Middle frontal gyrus (tissue), 1 donor: ENCODE measurements around the gene GET4.

Experiments
- DNase-seq: peaks from one replicate; pipeline ENCODE4 v3.0.0-alpha.2; 2015; ENCODE audit warnings: low spot score; ENCODE audit errors: extremely low spot score

GET4 gene

DNA sequence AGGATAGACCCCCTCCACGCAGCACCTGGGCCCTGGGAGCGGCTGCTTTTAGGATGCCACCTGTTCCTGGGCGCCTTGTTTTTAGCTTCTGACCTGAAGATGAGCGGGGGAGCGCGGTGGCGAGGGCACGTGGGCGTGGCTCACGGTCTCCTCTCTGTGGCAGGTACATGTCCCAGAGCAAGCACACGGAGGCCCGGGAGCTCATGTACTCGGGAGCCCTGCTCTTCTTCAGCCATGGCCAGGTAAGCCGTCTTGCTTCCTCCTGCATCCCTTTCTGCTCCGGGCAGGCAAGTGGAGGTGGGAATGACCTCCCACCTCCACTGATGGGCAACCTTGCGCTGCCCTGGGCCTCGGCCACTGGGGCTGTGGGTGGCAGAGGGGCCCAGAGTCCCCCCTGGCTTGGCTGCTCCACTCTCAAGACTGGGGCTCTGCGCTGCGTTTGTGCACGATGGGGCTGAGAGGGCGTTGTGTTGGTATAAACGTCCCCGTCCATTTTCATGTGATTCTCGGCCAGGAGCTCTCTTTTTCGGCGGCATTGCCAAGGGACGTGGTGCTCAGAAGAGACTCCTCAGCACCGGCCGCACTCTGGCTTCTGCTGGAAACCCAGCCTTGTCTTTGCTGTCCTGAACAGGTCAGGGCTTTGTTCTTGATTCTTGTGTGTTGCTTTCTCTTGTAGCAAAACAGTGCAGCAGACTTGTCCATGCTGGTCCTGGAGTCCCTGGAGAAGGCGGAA, 9.7 kb downstream of the GET4 start:
- DNase-seq = no peak

DNA sequence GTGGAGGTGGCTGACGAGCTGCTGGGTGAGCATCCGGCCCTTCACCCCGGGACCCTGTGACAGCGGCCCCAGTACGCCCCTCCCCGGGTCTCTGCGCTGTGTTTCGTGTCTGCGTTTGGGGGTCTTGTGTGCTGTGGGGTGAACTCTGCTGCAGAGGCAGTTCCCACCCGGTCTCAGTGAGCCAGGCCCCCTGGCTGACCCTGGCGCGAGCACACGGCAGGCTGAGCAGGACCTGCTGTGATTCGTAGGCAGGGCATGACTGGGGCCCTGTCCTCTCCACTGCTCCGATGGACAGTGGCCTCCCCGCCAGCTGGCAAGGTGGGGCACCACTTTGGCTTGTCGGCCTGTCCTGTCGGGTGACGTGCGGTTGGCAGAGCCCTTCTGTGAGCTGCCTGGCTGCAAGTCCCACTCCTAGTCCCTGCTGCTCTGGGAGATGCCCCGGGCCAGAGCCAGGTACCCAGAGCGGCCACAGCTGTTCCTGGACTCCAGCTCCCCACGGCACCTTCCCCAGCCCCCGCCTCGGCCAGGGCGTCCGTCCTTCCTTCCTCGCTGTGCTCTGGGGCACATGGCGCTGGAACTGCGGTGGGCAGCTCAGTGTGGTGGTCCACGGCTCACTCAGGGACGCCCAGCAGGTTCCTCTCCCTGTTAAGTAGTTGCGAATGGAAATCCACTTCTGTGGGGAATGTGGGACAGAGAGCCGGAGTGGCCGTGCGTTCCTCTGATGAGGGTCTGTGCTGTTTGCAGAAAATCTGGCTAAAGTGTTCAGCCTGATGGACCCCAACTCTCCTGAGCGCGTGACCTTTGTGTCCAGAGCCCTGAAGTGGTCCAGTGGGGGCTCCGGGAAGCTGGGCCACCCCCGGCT, 10.5 kb downstream of the GET4 start:
- no peak for DNase-seq

DNA sequence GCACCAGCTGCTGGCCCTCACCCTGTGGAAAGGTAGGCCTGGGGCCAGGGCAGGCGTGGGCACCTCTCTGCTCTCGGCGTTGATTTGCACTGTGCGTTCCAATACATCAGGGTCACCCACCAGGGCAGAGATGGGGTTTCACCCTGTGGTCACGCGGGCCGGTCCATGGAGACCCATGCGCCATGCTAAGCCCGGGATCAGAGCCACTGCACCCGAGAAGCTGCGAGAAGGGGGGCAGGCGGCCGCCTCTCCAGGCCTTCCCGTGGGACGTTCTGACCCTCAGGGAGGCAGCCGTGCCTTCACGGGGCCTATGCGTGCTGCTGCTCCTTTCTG, 11.1 kb downstream of the GET4 start:
- no peak for DNase-seq

DNA sequence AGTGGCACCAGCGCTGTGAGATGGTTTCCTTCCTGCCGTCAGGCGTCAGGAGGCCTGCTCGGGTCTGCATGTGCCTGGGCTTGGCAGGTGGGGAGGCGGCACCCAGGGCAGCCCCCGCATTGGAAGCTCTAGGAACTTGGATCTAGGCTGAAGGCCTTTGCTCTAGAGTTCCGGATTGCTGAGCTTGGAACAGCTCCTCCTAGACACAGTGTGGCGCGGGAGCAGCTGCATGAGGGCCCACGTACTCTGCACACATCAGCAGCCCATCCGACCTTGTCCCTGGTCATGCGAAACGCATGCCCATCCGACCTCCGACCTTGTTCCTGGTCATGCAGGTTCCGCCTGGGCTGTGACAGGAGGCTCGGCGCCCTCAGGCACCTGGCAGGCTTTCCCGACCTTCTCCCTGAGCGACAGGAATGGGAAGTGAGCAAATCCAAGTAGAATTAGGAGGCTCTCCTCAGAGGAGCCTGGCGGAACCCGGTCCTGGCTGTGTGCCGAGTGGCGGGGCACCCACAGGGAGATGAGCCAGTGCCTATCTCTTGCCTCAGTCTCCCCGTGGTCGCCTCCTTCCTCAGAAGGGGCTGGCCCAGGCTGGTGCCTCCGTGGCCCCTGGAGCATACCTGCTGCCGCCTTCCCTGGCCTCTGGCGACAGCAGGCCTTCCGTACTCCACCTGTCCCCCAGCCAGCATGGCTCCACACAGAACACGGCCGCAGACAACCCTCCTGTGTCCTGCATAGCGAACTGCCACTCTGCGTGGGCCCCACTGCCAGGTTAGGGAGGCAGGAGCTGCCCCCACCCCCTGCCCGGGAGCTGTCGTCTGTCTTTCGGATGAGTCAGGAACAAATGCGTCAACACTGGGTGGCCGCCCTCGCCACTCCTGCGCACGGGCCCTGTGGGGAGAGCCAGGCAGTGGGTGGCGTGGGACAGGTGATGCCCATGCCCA, 12.0 kb downstream of the GET4 start:
- no peak for DNase-seq

DNA sequence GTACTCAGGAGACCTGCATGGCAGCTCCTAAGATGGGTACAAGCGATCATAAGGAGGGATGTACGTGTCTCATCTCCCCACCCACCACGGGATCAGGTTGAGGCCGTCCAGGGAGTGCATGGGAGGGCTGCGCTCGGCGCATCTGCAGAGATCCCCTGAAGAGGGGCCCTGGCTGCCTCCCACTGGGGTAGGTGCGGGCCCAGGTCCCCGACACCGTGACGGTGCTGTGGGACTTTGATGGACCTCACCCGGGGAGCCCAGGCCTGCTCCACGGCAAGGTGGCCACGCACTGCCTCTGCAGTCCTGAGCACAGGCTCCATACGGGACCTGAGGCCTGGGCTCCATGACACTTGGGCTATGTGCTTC, 12.7 kb downstream of the GET4 start:
- no peak for DNase-seq

DNA sequence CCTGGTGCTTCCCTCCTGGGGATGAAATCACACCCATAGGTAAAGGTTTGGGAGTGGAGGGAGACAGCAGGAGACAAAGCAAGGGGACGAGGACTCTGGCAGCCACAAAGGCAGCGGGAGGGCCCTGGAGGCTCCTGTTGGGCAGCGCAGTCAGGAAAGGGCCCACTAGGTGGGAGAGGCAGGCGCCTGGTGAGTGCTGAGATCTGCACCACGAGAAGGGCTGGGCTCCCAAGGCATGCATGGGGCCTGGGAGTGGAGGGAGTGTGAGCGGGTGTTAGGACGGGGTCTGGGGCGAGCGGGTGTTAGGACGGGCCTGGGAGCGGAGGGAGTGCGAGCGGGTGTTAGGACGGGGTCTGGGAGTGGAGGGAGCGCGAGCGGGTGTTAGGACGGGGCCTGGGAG, 13.0 kb downstream of the GET4 start:
- DNase-seq = no peak

DNA sequence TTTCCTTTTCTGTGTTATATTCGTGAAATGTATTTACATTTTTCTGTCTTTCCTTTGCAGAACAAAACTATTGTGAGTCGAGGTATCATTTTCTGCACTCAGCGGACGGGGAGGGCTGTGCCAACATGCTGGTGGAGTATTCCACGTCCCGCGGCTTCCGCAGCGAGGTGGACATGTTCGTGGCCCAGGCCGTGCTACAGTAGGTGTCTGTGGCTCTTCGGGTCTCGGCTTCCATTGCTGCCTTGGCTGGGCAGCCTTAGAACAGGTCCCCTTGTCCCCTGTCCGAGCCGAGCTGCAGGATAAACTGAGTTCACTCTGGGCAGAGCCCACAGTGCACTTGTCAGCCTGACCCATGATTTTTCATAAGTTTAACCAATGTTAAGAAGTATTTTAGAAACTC, 14.5 kb downstream of the GET4 start:
- no peak for DNase-seq

DNA sequence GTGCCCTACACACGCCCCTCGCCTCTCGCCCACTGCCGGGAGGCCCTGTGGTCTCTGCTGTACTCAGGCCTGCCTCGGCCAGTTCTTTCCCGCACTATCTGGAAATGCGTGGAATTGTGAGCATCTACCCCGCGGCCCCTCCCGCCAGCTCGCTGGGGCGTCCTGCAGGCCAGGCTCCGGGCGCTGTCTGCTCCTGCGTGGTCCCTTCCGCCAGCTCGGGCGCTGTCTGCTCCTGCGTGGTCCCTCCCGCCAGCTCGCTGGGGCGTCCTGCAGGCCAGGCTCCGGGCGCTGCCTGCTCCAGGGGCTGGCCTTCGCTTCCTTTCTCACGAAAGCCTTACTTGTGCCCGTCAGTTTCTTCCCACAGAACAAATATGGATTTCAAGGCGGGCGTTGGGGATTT, 14.9 kb downstream of the GET4 start:
- no peak for DNase-seq

DNA sequence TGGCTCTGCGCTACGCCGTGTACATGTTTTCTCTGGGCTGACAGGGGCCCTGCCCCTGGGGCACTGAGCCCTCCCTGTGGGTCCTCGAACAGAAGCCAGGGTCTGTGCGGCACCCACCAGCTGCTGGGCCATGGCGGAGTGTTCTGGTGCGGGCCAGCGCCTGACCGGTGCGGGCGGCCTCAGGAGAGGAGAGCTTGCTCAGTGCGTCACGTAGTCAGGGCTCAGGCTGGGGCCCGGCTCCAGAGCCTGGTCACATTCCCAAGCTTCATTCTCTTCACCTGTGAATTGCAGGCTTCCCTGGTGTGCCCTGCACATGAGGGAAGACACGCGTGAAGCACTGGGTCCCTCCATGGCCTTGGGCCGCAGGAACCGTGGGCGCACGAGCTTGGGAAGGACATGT, 15.5 kb downstream of the GET4 start:
- no peak for DNase-seq

DNA sequence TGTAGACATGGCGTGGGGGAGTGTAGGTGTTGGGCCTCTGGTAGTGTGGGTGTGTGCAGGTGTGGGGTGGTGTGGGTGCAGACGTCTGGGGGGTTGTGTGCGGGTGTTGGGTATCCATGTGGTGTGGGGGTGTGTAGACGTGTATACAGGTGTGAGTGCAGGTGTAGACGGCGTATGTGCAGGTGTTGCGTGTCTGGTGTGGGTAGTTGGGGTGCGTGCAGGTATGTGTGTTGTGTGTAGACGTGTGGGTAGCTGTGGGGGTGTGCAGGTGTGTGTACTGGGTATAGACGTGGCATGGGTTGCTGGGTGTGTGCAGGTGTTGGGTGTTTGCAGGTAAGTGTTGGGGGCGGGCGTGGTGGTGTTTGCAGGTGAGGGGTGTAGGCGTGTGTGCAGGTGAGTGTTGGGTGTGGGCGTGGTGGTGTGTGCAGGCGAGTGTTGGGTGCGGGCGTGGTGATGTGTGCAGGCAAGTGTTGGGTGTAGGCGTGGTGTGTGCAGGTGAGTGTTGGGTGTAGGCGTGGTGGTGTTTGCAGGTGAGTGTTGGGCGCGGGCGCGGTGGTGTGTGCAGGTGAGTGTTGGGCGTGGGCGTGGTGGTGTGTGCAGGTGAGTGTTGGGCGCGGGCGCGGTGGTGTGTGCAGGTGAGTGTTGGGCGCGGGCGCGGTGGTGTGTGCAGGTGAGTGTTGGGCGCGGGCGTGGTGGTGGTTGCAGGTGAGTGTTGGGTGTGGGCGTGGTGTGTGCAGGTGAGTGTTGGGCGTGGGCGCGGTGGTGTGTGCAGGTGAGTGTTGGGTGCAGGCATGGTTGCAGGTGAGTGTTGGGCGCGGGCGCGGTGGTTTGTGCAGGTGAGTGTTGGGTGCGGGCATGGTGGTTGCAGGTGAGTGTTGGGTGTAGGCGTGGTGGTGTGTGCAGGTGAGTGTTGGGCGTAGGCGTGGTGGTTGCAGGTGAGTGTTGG, 16.6 kb downstream of the GET4 start:
- no peak for DNase-seq

DNA sequence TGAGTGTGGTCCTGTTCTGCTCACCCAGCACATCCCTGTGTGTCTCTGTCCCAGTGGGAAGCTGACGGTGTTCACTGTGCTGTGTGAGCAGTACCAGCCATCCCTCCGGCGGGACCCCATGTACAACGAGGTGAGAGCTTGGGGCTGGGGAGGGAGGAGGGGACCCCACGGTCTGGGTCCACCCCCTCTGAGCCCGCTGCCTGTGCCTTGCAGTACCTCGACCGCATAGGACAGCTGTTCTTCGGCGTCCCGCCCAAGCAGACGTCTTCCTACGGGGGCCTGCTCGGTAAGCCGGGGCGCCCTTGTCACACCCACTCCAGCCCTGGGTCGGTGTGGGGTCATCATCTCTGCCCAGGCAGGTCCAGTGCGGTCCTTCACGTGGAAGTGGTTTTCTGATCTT, 17.3 kb downstream of the GET4 start:
- no peak for DNase-seq

DNA sequence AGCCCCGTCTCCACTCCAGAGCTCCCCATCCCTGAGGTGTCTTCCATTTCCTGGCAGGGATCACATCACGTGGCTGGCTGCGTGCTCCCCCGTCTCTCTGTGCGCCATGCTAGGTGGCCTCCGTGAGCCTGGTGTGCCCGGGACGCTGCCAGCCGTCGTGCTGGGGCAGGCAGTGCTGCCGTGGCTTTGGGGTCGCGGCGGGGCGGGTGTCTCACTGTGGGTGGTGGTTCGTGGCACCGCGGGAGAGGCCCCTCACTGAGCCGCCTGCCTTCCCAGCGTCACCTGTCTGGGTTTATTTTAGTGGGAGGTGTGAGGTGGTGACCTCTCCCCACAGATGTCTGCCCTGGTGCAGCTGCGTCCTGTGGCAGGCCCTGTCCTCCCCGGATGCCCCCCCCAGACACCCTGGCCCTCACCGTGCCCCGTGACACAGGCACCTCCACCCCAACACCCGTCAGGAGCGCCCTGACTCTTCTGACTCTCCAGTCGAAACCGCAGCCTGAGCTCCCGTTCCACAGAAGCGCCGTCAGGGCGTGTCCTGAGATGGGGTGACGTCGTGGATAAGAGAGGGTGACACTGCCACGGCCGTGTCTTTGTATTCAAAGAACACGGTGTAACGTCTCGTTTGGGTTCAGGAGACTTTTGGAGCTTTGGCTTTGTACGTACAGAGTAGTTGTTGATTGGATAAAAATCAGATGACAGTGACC, 18.0 kb downstream of the GET4 start:
- DNase-seq = no peak

DNA sequence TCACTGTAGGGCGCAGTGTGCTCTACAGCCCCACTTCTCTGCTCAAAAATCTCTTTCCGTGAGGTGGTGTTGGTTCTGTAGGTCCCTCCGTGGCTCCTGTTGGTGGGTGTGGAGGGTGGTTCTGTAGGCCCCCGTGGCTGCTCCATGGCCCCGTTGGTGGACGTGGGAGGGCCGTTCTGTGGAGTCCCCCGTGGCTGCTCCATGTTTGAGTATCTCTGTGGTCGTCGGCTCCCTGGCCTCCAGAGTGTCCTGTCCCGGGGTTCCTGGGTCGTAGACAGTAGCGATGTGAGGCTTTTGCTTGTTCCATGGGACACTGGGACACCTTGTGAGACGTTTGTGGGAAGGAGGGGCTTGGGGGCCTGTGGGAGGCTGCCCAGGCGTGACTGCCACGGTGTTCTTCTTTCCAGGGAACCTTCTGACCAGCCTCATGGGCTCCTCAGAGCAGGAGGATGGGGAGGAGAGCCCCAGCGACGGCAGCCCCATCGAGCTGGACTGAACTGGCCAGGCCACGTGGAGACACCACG, 18.6 kb downstream of the GET4 start:
- DNase-seq = no peak

DNA sequence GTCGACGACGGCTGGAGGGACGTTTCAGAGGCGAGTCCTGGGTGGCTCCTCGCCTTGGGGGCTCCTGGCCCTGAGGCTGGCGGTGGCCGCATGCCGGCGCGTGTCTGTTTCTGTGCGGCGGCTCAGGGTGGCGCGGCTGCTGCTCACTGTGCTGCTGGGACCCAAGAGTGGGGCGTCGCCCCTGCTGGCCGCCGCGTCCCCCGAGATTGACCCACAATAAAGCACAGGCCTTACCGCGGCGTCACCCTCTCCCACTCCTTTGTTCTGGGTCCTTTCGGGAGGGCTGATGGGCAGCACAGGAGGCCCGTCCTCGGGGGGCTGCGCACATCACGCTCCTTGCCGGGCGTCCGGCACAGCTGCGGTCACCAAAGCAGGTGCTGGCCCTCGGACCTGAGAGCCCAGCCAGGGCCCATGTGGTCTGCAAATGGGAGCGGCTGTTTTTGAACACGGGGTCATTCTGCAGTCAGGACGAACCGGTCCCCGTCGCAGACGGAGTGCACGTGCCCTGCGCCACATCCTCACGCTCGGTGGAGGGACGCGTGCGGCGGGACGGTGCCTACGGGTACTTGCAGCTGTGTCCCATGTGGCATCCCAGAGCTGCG, 19.2 kb downstream of the GET4 start:
- no peak for DNase-seq

DNA sequence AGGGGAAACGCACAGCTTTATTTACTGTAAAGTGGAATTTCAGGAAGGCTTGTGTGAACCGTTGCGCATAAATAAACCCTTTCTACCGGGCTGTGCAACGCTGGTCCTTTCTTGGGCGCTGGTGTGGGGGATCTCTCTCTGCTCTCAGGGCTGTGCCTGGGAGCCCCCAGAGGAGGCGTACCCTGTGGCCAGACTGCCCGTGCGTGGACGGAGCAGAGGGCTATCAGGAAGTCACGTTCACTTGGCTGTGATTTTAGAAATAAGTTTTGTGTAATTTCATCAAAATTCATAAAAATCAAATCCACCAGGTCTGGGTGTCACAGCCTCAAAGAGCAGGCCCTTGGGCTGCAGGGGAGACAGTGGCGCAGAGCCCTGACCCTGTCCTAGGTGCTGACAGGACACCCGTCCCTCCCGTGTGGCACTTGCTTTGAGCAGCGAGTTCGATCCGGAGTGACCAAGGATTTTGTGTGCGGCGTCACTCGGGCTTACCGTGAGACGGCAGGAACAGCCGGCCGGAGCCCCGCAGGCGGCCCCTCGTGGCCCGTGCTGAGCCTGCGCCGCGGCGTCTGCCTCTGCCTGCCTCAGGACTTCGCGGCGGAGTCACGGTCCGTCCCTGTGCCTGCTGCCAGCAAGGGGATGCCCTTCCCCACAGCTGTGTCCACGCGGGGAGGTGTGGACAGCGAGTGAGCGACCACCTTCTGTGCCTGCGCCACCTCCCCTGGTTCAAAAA, 20.2 kb downstream of the GET4 start:
- DNase-seq = no peak

DNA sequence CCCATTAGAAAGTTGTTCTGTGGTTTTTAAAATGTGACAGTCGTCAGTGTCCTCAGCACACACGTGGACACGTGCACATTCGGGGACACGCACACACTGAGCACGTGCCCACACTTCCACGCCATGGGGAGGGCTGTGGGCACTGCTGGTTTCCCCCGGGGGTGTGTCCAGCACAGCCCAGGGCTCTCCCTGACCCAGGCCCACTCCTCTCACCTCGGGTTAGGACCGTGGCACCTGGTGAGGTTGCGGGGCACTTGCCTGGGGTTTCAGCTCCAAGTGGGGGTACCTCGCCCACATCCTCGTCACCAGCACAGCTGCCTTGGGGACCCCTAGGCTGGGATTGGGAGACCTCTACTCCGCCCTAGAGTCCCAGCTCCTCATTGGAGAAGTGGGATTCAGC, 20.7 kb downstream of the GET4 start:
- DNase-seq = no peak

DNA sequence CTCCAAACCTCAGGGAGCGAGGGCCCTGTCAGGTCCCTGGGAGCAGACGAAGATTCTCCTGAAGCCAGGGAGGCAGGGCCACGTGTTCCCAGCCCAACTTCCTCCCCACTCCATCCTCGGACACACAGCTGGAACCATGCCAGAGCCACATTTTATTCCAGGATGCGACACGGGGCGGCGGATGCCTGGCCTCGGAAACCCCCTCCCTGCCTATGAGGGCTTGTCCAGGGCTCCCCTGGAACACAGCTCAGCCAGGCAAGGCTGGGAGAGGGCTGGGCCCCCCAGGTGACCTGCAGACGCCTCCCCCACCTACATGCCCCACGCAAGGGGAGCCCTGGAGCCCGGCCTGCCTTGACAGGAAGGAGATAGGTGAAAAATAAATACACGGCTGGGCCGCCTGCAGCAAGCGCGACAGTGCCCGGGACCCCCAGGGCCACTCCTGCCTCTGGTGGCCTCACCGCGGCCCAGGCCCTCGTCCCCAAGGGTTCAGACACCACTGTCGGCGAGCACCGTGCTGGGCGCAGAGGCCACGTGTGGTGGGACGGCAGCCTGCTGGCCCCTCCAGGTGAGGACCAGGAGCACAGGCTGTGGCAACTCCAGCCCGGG, 21.5 kb downstream of the GET4 start:
- no peak for DNase-seq

DNA sequence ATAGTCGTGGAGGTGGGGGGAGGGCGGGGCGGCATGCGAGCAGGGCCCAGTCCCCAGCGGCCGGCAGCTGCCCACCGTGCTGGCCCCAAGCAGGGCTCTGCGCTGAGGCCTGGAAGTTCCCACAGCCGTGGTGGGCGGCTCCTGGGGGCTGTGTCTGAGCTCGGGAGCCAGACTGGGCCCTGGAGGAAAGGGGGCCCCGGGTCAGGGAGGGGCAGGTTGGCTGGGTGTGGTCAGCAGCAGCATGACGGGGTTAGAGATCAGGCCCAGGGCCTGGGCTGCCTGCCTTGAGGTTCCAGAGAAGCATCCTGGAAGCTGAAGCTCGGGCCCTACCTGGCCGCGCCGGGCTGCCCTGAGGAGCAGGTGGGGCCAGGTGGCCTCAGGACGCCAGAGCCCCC, 22.1 kb downstream of the GET4 start:
- DNase-seq = no peak
